SK-N-SH (cell line): Measurements from ENCODE around the gene TLX1. TPM values are rescaled to one million over a fixed set of nuclear protein-coding genes. Genes with fewer than 3 reads are reported as not detected.

Experiments
- FOSL2 ChIP-seq: IDR thresholded peaks from 2 replicates; pipeline ENCODE4 v1.4.0; 2012; ENCODE audit warnings: low read depth, mild to moderate bottlenecking, moderate library complexity, borderline replicate concordance
- SMC3 ChIP-seq: IDR thresholded peaks from 2 replicates; pipeline ENCODE4 v1.6.1; 2012; ENCODE audit warnings: low read depth, low read length, improper control_type of control experiment
- TCF12 ChIP-seq: IDR thresholded peaks from 2 replicates; pipeline ENCODE4 v1.4.0; 2012
- polyA plus RNA-seq, 3 experiments: library from polyadenylated mRNA; depleted of rRNA; stranded (reverse); fragments of >200 nt; gene quantifications; 2 replicates each; pipeline ENCODE4 v1.2.3, GENCODE V29; 2012

Gene TLX1
- polyA plus RNA-seq, 1 of the 3 experiments (the other 2 are of a cell fraction), result not detected

DNA sequence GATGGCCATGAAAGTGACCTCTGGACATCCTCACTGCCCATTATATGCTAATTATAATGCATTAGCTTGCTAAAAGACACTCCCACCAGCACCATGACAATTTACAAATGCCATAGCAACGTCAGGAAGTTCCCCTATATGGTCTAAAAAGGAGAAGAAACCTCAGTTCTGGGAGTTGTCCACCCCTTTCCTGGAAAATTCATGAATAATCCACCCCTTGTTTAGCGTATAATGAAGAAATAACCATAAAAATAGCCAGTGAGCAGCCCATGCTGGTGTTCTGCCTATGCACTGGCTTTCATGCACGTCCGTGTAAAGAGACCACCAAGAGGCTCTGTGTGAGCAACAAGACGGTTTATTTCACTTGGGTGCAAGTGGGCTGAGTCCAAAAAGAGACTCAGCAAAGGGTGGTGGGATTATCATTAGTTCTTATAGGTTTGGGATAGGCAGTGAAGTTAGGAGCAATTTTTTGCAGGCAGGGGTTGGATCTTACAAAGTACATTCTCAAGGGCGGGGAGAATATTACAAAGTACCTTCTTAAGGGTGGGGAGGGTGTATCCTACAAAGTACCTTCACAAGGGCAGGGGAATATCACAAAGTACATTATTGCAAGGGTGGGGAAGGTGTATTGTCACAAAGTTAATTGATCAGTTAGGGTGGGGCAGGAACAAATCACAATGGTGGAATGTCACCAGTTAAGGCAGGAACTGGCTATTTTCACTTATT lies 52.5 kb downstream of the TLX1 start (continued):
- TF ChIP-seq TCF12, result no peak
- no peak for TF ChIP-seq FOSL2
- no peak for TF ChIP-seq SMC3

Other genes starting within 250 kb of the TLX1 start
- 6.3 and 7.5 TPM in 2 replicates for gene SLF2, start 218.3 kb upstream of the TLX1 start, polyA plus RNA-seq (2012; rRNA removed)
- gene SEMA4G, start 161.8 kb upstream of the TLX1 start, polyA plus RNA-seq (2012; rRNA removed), result 15.0 and 16.2 TPM in 2 replicates
- 173 and 208 TPM in 2 replicates for gene MRPL43, start 143.8 kb upstream of the TLX1 start, polyA plus RNA-seq (2012; rRNA removed)
- gene TWNK, start 143.8 kb upstream of the TLX1 start, polyA plus RNA-seq (2012; rRNA removed), result 16.4 and 20.0 TPM in 2 replicates
- 50.6 and 52.2 TPM in 2 replicates for gene LZTS2, start 131.5 kb upstream of the TLX1 start, polyA plus RNA-seq (2012; rRNA removed)
- gene PDZD7, start 100.2 kb upstream of the TLX1 start, polyA plus RNA-seq (2012; rRNA removed), result 1.9 and 2.3 TPM in 2 replicates
- 142 and 229 TPM in 2 replicates for gene SFXN3, start 100.1 kb upstream of the TLX1 start, polyA plus RNA-seq (2012; rRNA removed)
- 1.9 and 3.0 TPM in 2 replicates for gene KAZALD1, start 69.3 kb upstream of the TLX1 start, polyA plus RNA-seq (2012; rRNA removed)
- not detected in 2 replicates for gene LBX1, start 98.2 kb downstream of the TLX1 start, polyA plus RNA-seq (2012; rRNA removed)
- 6.5 and 8.1 TPM in 2 replicates for gene BTRC, start 222.9 kb downstream of the TLX1 start, polyA plus RNA-seq (2012; rRNA removed)